Measurements from ENCODE around the gene DYRK1B. TPM values are rescaled to one million over a fixed set of nuclear protein-coding genes. Genes with fewer than 3 reads are reported as not detected.
"Not testable (repeated sequence)": the region's sequence is repeated elsewhere in the genome, so short reads cannot be mapped to it uniquely, and the experiment has no call there.

Gene DYRK1B
- total and polyA plus RNA-seq, 2 experiments from 2014 or later: 19.2 to 31.4 TPM

GRCh38 chr19:39814595-39814994 is 19.4 kb downstream of the DYRK1B start:
- Histone ChIP-seq H3K27ac (no peak overlapping the region), H3K9me3 (ENCODE audit: low read depth) (no peaks in the 10 kb centered on the region), H3K4me3 (no peak overlapping the region), H3K27me3 (no peaks in the 10 kb centered on the region), H3K36me3 (no peaks in the 10 kb centered on the region), H3K4me1 (ENCODE audit: low read depth) (no peaks in the 10 kb centered on the region)
- no peak for TF ChIP-seq CTCF (IDR thresholded peaks at IDR 0.05; ENCODE audit: low read depth, low read length)
- no peak for DNase-seq (ENCODE audit: low read depth in 1 of 2, low spot score in 1 of 2)

DNA sequence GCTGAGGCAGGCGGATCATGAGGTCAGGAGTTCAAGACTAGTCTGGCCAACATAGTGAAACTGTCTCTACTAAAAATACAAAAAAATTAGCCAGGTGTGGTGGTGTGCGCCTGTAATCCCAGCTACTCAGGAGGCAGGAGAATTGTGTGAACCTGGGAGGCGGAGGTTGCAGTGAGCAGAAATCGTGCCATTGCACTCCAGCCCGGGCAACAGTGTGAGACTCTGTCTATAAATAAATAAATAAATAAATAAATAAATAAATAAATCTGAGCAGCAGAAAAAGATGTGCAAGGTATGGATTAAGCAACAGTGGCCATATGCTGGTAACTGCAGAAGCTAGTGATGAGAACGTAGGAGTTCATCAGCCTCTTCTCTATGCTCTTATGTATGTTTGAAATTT is 19.9 kb downstream of the DYRK1B start:
- H3K9me3 ChIP-seq (ENCODE audit: low read depth); H3K4me1 ChIP-seq (ENCODE audit: low read depth); H3K27ac ChIP-seq; H3K27me3 ChIP-seq; DNase-seq (ENCODE audit: low read depth in 1 of 2, low spot score in 1 of 2); H3K36me3 ChIP-seq; H3K4me3 ChIP-seq: not testable (repeated sequence)

DNA sequence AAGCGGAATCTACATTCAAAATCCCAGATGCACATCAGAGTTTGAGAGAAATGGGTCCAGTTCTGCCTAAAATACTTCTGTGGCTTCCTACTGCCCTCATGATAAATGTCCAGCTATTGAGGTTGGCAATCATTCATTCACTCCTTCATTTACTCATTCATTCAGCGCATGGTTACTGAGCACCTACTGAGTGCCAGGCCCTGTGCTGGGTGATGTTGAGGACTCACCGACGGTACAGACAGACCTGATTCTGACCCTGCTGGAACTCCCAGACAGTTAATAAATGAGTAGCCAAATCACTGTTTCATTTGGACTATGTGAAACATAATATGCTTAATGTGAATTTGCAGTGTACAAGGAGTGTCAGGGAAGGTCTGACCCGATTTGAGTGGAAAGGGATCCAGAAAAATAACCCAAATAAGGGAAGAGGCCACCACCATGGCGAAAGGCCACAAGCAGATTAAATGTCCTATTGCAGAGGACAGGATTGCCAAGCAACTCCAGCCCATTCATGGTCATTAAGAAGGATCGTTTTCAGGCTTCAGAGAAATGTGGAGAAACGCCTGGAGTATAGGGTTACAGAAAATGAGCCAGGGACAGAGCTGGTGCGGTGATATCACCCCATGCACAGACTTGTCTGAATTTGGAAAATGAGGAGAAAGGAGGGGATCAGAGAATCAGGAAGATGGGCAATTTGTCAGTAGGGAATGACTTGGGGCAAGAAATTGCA is 20.5 kb downstream of the DYRK1B start:
- Histone ChIP-seq H3K4me1 (ENCODE audit: low read depth) (no peaks in the 10 kb centered on the region), H3K9me3 (ENCODE audit: low read depth) (no peaks in the 10 kb centered on the region), H3K36me3 (no peaks in the 10 kb centered on the region), H3K4me3 (no peak overlapping the region), H3K27ac (no peak overlapping the region), H3K27me3 (no peaks in the 10 kb centered on the region)
- no peak for DNase-seq (ENCODE audit: low read depth in 1 of 2, low spot score in 1 of 2)
- TF ChIP-seq CTCF (IDR thresholded peaks at IDR 0.05; ENCODE audit: low read depth, low read length): no peak

DNA sequence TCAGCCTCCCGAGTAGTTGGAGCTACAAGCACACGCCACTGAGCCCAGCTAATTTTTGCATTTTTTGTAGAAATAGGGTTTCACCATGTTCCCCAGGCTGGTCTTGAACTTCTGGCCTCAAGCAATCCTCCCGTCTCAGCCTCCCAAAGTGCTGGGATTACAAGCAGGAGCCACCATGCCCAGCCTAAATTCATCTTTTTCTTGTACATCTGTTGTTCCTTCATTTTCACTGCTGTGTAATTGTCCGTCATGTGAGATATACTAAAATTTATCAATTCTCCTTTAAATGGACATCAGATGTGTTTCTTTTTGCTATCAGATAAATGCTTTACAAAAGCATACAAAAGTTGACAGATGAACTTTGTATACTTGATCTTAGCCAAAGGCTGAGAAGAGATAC is 22.9 kb downstream of the DYRK1B start:
- Histone ChIP-seq H3K4me3 (no peak overlapping the region), H3K4me1 (ENCODE audit: low read depth) (no peaks in the 10 kb centered on the region)

DNA sequence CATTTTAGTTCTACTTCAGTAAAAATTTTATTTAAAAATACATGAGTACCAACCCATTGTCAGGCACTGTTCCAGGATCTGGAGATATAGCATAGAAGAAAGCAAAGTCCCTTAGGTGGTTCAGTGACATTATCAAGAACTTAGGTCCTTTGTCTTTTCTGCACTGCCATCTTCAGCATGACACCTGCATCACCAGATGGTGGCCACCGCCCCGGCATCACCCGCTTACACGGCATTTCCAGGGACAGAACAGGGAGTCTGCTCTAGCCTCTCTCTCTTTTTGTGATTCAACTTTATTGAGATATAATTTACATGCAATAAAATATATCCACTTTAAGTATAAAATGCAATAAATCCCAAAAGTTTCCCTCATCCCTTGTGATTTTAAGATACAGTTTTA is 23.5 kb downstream of the DYRK1B start:
- Histone ChIP-seq H3K36me3 (no peaks in the 10 kb centered on the region), H3K4me3 (no peak overlapping the region), H3K4me1 (ENCODE audit: low read depth) (no peaks in the 10 kb centered on the region), H3K27ac (no peak overlapping the region), H3K9me3 (ENCODE audit: low read depth) (no peaks in the 10 kb centered on the region), H3K27me3 (no peaks in the 10 kb centered on the region)
- no peak for DNase-seq (ENCODE audit: low read depth in 1 of 2, low spot score in 1 of 2)
- no peak for TF ChIP-seq CTCF (IDR thresholded peaks at IDR 0.05; ENCODE audit: low read depth, low read length)

More for the DNA sequence above, 22.9 kb downstream of the DYRK1B start:
- Histone ChIP-seq H3K36me3 (no peaks in the 10 kb centered on the region), H3K27me3 (no peaks in the 10 kb centered on the region), H3K9me3 (ENCODE audit: low read depth) (no peaks in the 10 kb centered on the region), H3K27ac (no peak overlapping the region)
- no peak for TF ChIP-seq CTCF (IDR thresholded peaks at IDR 0.05; ENCODE audit: low read depth, low read length)
- DNase-seq (ENCODE audit: low read depth in 1 of 2, low spot score in 1 of 2): no peak

GRCh38 chr19:39809368-39809767 is 24.6 kb downstream of the DYRK1B start:
- Histone ChIP-seq H3K4me1 (ENCODE audit: low read depth) (no peaks in the 10 kb centered on the region), H3K4me3 (no peak overlapping the region), H3K27me3 (no peaks in the 10 kb centered on the region), H3K27ac (no peak overlapping the region), H3K9me3 (ENCODE audit: low read depth) (no peaks in the 10 kb centered on the region), H3K36me3 (no peaks in the 10 kb centered on the region)
- TF ChIP-seq CTCF (IDR thresholded peaks at IDR 0.05; ENCODE audit: low read depth, low read length): no peak
- DNase-seq (ENCODE audit: low read depth in 1 of 2, low spot score in 1 of 2): no peak

DNA sequence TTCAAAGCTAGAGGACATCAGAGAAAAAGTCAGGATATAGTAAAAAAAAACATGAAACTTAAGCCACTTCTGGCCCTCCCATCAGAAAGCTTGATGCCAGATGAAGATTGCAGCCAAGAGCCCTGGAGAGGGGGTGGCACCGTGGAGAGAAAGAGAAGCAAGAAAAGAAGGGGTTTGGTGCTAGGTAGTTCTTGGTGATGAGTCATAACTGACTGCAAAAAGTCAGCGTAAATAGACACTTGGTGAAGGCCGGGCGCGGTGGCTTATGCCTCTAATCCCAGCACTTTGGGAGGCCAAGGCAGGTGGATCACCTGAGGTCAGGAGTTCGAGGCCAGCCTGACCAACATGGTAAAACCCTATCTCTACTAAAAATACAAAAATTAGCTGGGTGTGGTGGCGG is 25.3 kb downstream of the DYRK1B start:
- H3K9me3 ChIP-seq (ENCODE audit: low read depth); H3K27ac ChIP-seq; H3K36me3 ChIP-seq; H3K4me3 ChIP-seq; DNase-seq (ENCODE audit: low read depth in 1 of 2, low spot score in 1 of 2); H3K27me3 ChIP-seq; H3K4me1 ChIP-seq (ENCODE audit: low read depth): not testable (repeated sequence)

Data from cardiac muscle cell (in vitro differentiated cells and primary cell).